GM18909 (cell line): ENCODE results near the gene ATP2B3.
A peak's percentile ranks its signal among the peaks of the same experiment; 100 is the strongest.

Experiments used
- ATAC-seq: cut with Tn5 transposase; IDR thresholded peaks from one replicate; pipeline ENCODE4 v1.9.1; 2021; ENCODE audit warnings: mild to moderate bottlenecking; ENCODE audit not compliant: unreplicated experiment, poor library complexity

Gene ATP2B3

DNA sequence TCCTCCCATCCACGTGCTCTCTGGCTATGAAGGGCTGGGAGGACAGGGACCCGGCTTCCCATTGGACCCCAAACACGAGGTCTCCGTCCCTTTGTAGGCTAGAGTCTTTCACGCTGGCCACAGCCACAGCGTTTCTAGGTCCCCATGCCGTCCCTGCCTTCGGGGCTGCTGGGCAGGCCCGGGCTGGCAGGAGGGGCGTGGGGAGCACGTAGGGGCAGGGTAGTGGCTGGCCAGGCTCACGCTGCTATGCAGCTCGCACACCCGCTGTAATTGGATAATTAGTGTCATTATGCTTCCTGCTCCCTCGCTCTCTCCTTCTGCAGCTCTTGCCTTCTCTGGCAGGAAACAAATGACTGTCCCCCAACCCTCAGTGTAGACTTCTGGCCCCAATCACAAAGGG, 9.8 kb downstream of the ATP2B3 start:
- ATAC-seq: no peak

DNA sequence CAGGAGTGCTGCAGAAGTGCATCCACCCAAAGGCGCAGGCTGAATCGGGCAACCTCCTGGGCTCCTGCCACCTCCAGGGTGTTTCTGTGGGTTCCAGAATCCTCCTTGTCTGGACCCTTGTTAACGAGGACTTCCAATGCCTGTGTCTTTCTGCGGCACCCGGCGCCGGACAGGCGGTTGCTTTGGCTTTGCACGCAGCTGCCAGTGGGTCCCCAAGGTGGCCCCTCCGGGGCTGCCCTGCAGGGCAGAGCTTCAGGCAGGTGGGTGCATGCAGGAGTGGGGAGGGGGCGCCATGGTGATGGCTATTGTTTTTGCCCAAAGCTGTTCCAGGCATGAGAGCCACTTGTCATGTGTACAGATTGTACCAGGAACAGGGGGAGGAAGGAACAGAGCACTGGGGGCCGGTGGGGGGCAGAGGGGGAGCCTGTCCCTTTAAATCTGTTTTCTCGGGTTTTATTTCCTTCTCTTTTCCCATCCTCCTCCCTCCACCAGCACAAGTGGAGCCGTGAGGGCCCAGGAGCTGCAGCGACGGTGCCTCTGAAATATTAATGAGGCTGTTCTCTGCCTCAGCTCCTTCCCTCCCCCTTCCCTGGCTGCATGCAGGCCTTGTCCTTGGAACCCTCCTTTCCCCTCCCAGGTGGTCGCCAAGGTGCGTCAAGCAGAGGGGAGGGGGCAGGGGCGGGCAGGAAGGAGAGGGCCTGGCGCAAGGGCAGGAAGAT, 13.1 kb downstream of the ATP2B3 start:
- no peak for ATAC-seq

DNA sequence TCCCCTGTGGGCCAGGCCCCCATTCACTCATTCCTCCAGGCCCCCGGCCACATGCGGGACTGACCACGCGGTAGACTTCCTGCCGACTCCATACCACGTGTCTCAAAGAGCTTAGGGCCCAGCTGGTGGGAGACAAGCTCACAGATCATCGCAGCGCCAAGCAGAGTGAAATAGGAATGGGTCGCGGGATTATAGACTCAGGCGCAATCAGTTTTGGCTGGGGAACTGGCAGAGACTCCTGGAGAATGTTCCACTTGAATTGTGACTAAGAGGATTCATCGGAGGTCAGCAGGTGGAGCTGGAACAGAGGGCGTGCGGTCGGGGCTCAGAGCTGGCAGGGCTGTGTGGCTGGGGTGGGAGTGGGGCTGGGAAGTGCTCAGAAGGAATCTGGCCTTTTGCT, 15.6 kb downstream of the ATP2B3 start:
- ATAC-seq: no peak

DNA sequence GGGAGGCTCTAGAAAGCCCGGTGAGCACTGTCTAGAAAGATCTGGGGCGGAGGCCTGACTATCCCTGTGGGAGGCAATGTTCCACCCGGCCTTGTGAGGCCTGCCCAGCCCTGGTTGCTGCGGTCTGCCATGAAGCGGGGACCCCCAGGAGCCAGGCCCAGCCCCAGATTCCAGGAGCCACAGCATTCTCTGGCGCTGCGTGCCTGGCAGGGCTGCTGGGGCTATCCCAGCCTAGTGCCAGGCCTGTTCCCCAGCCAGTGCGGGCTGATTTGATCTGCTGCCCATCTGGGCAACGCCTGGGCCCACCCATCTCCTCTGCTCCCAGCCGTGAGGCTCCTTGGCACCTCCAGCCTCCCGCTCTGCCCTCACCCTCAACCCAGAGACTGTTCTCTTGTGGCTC, 19.6 kb downstream of the ATP2B3 start:
- ATAC-seq: no peak

DNA sequence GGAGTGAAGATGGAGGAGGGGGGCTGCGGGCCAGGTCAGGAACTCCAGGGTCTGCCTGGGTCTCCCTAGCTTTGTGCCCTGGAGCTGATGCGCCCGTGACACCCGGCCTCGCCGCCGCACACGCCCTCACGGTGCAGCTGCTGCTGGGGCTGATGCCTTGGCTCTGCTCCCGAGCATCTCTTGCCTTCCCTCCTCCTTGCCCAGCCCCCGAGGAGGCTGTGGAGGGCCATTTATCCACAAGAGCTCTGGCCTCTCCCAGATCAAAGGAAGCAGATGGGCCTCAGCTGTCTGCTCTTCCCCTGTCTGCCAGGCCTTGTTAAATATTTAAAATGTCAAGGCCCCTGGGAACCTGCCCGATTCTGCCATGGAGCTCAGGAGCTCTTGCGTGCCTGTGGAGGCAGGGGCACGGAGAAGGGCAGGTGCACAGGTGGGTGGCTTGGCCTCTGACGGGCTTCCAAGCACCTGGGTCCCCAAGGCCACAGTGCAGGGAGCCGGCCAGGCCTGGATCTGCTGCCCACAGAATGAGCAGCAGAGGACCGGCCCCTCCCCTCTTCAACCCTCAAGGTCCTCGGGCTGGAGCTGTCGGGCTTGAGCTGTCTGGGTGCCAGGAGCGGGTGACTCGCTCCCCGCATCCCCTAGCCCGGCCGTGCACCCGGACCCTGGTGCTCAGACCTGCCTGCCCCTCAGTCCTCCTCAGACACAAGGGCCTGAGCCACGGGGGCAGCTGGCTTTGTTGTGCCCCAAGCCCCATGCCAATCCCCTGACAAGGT, 20.3 kb downstream of the ATP2B3 start:
- ATAC-seq: no peak

DNA sequence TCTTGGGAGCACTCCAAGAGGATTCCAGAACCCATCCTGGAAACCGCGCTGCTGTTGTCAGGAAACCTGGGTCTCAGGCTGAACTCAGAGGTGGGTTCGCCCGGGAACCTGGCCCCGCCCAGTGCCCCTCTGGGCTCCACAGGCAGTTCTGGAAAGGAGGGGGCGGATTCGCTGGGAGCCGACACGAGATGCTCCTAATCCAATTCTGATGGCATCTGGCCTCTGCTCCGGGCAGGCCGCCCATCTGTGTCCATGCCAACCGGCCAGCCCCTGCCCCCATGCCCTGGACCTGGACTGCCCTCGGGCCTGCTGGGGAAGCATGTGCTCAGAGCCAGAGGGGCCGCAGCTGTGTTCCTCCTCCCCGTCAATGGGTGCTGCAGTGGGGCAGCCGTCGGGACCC, 21.0 kb downstream of the ATP2B3 start:
- no peak for ATAC-seq

DNA sequence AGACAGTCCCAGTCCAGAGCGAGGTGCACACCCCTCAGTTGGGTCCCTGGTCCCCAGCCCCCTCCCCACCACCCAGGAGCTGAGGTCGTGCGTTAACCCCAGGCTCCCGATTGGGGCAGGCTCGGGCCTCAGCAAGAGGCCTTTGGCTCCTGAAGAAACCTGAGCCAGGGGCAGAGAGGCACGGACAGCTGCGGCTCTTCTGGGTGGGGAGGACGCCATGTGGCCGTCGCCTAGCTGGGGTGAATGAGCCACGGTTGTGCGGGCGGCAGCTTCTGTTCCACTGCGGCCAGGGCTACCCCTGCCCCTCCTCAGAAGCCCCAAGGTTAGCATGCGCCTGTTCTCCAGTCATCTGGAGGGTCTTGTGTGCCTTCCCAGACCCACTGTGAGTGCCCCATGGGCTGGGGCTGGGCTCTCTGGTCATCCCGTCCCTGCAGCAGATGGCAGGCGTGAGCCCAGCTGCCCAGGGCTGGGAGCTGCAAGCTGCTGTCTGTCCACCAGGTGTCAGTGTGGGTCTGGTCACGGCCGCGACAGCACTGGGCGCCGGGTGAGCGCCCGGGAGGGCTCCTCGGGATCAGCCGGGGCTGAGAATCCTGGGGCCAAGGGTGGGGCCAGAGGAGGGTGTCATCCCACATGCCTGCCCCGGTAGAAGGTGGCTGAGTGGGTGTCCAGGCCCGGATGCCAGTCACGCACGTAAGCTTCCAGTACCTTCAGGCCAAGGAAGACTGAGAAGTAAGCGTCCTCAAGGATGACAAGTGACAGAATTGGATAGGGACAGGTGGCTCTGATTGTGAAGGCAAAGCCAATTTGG, 21.9 kb downstream of the ATP2B3 start:
- ATAC-seq: peak; percentile 75

DNA sequence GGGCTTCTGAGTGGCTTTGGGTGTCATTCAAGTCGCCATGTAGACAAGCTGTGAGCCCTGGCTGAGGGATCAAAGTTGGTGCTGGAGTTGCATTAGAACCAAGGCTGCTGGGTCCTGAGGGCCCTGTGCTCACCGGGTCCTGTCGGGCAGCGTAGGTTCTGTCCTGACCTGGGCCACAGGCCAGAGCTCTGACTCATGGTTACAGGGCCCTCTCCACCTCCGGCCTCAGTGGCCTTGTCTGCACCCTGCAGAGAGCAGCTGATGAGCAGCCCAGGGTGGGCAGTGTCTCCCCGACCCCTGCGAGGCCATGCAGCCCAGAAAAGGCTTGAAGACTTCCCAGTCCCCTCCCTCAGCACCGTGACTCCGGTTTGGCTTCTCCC, 22.5 kb downstream of the ATP2B3 start:
- ATAC-seq: no peak

DNA sequence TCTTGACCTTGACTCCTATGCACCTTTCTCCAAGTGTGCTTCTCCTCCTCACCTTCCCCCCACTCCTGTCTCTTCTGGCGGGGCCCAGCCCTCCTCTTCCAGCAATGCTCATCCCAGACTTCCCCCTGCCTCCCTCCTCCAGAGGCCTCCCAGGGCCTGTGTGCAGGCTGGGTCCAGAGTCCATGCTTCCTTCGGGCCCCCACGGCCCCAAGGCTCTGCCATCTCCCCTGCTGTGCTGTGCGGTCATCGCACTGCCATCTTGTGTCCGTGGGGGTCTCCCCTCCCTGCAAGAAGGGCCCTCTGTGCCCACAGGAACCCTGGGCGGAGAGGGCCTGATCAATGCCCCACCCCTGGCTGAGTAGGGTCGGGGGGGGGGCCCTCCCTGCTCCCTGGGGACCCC, 27.3 kb downstream of the ATP2B3 start:
- ATAC-seq: no peak

DNA sequence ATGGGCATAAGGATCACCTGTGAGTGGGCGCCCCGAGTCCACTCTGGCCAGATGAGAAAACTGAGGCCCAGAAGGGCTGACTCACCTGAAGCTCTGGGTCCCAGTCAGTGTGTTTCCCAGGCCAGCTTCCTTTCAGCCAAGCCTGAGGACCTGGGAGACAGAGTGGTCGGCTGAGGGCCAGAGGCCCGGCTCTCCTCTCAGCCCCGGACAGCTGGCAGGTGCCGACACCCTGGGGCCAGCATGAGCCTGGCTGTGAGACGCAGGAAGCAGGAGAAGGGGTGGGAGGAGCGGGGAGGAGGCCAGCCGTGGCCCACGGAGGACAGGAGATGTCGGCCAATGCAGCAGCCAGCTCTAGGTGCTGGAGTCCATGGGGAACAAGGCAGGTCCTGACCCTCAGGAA, 28.9 kb downstream of the ATP2B3 start:
- no peak for ATAC-seq

DNA sequence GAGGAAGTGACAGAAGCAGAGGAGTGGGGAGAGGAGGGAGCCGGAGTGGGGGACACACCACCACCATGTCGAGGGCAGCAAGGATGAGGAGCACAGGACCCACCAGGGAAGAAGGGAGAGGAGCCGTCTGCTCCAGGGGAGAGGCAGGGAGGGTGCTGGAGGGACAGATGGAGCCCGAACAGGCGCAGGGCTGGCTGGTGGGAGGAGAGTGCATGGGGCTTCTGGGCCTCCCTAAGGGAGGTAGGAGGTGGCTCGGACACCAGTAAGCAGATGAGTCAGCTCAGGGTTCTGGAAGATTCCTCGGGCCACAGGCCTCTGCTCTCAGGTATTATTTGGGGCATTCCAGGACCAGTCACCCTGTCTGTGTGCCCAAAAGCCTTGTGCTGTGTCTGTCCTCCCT, 29.8 kb downstream of the ATP2B3 start:
- ATAC-seq: no peak

DNA sequence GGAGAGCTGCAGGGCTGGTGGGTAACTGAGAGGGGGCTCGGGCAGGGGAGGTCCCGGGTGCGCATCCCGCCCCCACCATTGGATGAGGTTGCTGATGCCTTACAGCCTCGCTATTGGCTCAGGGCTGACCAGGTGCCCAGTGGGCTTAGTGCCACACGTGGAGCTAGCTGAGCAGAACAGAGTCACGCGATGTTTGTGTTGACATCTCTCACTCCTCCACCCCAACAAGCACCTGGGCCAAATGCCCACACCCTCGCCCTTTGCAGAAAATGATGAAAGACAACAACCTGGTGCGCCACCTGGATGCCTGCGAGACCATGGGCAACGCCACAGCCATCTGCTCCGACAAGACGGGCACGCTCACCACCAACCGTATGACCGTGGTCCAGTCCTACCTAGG, 31.8 kb downstream of the ATP2B3 start:
- no peak for ATAC-seq

DNA sequence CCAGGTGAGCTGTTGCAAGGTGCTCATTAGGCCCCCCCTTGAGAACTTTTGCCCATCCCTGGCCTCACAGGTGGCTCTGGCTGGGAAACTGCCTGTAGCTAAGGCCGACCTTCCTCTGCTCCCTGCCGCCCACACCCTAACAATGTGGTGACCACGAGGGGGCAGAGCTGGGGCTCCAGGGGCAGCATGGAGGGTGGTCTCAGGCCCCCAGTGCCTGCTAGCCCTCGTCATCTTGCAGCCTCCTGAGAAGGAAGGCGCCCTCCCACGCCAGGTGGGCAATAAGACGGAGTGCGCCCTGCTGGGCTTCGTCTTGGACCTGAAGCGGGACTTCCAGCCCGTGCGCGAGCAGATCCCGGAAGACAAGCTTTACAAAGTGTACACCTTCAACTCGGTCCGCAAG, 32.4 kb downstream of the ATP2B3 start:
- ATAC-seq: no peak

DNA sequence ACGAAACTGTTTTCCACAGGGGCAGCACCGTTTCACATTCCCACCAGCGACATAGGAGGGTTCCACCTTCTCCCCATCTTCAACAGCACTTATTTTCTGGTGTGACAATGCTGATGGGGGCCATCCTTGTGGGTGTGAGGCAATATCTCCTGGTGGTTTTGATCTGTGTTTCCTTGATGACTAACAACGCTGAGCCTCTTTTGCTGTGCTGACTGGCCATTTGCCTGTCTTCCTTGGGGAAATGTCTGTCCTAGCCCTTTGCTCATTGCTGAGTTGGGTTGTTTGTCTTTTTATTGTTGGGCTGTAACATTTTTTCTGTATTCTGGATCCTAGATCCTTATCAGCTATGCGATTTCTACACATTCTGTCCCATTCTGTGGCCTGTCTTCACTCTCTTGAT, 33.7 kb downstream of the ATP2B3 start:
- ATAC-seq: no peak

DNA sequence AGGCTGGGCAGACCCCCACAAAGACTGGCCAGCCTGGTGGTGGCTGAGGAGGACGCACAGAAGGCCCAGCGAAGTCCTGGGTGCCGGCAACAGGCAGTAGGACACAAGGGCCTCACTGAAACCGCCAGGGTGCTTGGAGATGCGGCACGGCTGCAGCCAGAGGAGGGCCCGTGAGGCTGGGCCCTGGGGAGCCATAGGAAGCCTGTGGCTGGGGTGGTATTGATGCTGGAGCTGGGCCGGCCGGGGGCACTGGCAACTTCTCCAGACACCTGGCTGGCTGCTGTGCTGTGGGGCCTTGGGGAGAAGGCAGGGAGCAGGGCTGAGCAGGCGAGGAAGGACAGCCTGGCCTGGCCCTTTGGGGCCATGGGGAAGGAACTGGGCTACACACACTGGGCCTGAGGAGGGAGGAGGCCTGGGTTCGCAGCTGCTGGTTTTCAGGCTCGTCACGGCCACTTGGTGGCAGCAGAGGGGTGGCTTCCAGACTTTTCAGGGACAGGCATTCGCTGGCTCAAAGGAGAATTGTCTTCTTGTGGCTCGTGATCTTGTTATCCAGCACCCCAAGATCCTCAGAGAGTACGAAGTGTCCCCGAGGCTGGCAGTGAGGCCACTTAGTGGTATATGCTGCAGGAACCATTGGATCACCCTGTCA, 37.2 kb downstream of the ATP2B3 start:
- ATAC-seq: no peak

DNA sequence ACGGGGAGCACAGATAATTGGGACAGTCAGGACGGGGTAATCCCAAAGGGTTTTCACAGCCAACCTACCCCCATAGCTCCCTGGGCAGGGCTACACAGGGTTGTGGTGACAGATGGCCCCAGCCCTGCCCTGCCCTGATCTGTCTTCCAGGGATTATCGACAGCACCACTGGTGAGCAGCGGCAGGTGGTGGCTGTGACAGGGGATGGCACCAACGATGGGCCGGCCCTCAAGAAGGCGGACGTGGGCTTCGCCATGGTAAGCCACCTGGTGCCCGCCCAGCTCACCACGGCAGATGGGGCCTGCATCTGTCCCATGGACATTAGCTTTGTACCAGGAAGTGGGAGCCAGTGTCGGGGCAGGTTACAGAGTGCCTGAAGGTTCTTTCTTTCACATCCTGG, 39.3 kb downstream of the ATP2B3 start:
- ATAC-seq: no peak

DNA sequence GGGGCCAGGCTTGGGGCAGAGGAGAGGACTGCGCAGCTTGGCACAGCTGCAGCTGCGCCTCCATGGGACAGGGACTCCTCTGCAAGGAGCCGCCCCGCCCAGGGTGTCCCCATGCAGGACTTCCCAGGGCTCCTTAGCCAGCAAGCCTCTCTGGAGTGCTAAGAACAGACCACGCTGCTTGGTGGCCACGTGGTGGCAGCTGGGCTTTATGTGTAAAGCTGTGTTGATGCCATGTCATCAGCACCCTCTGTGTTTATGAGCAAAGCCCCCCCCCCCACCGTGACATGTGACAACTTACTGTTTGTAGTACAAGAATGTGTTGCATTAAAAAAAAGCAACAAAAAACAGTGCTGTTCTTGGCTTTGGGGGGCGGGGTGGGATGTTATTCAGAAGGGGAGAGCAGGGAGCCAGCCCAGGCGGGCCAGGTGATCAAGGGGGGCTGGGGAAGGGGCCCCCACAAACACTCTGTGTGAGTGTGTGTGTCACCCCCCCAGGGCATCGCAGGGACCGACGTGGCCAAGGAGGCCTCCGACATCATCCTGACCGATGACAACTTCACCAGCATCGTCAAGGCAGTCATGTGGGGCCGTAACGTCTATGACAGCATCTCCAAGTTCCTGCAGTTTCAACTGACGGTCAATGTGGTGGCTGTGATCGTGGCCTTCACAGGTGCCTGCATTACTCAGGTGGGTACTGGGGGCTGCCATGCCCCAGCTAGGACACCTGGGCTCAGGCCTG, 40.3 kb downstream of the ATP2B3 start:
- no peak for ATAC-seq

DNA sequence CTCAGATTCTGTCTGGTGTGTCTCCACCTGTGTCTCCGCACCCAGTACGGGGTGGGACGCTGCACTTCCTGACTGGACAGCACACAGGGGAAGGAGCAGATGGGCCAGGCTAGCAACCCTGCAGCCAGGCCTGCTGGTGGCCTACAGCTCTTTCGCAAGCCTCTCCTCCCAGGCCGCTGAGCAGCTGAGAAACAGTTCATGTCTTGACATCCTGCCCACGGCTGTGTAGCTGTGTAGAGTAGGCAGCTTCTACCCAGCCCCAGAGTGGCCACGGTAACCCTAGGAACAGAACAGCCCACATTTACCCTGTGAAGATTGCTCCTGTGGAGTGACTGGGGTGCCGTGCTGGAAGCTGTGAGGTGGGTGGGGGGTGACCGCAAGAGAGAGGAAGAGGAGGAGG, 42.6 kb downstream of the ATP2B3 start:
- ATAC-seq: no peak

DNA sequence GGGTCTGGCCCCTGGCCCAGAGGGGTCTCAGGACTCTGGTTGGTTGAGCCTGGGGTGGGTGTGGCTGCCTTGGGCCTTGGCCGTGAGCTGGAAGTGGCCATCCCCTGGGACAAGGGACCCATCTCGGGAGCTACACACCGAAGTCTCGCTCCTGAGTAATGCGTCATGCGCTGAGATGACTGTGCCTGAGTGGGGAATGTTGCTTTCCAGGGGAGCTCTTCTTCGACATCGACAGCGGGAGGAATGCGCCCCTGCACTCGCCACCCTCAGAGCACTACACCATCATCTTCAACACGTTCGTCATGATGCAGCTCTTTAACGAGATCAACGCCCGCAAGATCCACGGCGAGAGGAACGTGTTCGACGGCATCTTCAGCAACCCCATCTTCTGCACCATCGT, 43.0 kb downstream of the ATP2B3 start:
- ATAC-seq: no peak

DNA sequence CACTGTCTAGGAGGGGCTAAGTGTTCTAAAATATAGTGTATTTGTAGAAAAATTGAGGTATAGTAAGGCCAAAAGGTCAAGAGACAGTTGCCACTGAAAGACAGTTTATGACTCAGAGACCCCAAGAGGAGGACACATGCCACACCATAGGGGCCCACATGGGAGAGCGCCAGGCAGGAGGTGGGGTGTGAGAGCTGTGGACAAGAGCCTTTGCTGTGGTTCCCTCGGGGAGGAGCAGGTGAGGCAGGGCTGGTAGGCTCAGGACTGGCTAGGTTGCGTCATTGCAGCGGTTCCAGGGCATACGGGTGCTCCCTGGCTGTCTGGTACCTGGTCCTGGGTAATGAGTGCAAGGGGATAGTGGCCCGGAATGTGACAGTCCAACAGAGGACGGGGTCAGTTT, 43.9 kb downstream of the ATP2B3 start:
- ATAC-seq: no peak
